ENCODE results near the gene PLA2G4E. TPM values are rescaled to one million over a fixed set of nuclear protein-coding genes. Genes with fewer than 3 reads are reported as not detected.

PLA2G4E gene
- total RNA-seq, 2 donors from 2014 or later: 0.13 TPM; not detected in 1

- Mint-ChIP-seq H3K27ac (no peak overlapping the region), H3K36me3 (ENCODE audit: low read depth) (peaks cover 77% of the 10 kb centered on the region), H3K4me3 (no peak overlapping the region), H3K4me1 (peaks cover 38% of the 10 kb centered on the region), H3K9me3 (no peaks in the 10 kb centered on the region), H3K27me3 (no peaks in the 10 kb centered on the region)
- ATAC-seq (replicated peaks): no peak
Measured at GRCh38 chr15:41932101-41932500, 88.7 kb downstream of the PLA2G4E start.

Other genes starting within 250 kb of the PLA2G4E start
- gene MAPKBP1, start 246.6 kb downstream of the PLA2G4E start, total RNA-seq: 10 to 100 TPM; 33.7 to 45.5 TPM
- gene JMJD7, start 192.9 kb downstream of the PLA2G4E start, total RNA-seq: 10 to 100 TPM; 12.0 to 16.6 TPM
- gene PLA2G4B, start 182.2 kb downstream of the PLA2G4E start, total RNA-seq: 1 to 10 TPM; 2.7 to 8.3 TPM
- 1 to 10 TPM; 2.4 to 4.9 TPM for gene SPTBN5, start 127.0 kb downstream of the PLA2G4E start, total RNA-seq
- gene EHD4, start 48.5 kb downstream of the PLA2G4E start, total RNA-seq: 10 to 100 TPM; 51.0 to 56.3 TPM
- under 1 TPM in 1 of 2 donors, not detected in 1; 0.09 TPM for gene PLA2G4D, start 73.5 kb upstream of the PLA2G4E start, total RNA-seq
- not detected for gene PLA2G4F, start 135.6 kb upstream of the PLA2G4E start, total RNA-seq
- 10 to 100 TPM; 54.6 to 73.6 TPM for gene VPS39, start 187.3 kb upstream of the PLA2G4E start, total RNA-seq